HL-60 (cell line): Measurements from ENCODE around the gene PAK5.
A peak's percentile ranks its signal among the peaks of the same experiment; 100 is the strongest.

Experiments used
- DNase-seq, 2 experiments: peaks; one replicate each; pipeline ENCODE4 v3.0.0-alpha.2; 2010 to 2020; ENCODE audit warnings: low read depth in 1 of 2, low spot score in 1 of 2
- H3K27ac ChIP-seq: fragments of 250-450 bp; sonication (Bioruptor Pico); replicated peaks from 2 replicates; pipeline ENCODE4 v1.5.1; 2020; ENCODE audit warnings: mild to moderate bottlenecking, moderate library complexity
- H3K27me3 ChIP-seq: fragments of 250-450 bp; sonication (Bioruptor Pico); 2 replicates; pipeline ENCODE4 v1.5.1; 2021; ENCODE audit warnings: mild to moderate bottlenecking, moderate library complexity; ENCODE audit not compliant: insufficient read depth, poor library complexity, severe bottlenecking
- H3K4me3 ChIP-seq: replicated peaks from 2 replicates; pipeline ENCODE4 v1.5.1; 2011; ENCODE audit warnings: mild to moderate bottlenecking, control low read depth, low read length; ENCODE audit not compliant: insufficient read depth
- GABPA ChIP-seq: IDR thresholded peaks from 2 replicates; pipeline ENCODE4 v1.6.1; 2012; ENCODE audit warnings: low read depth
- POLR2AphosphoS5 ChIP-seq: IDR thresholded peaks from 2 replicates; pipeline ENCODE4 v1.6.1; 2012; ENCODE audit warnings: low read depth
- SPI1 ChIP-seq: IDR thresholded peaks from 2 replicates; pipeline ENCODE4 v1.6.1; 2012; ENCODE audit warnings: low read depth, mild to moderate bottlenecking, borderline replicate concordance
- TF ChIP-seq, protein P1 (sequence below): IDR thresholded peaks from one replicate; pipeline ENCODE4 v1.5.1; 2011; ENCODE audit warnings: low read length, control low read depth, inconsistent platforms; ENCODE audit not compliant: insufficient read depth
- TF ChIP-seq, protein P2 (sequence below): IDR thresholded peaks from 2 replicates; pipeline ENCODE4 v1.6.1; 2012; ENCODE audit warnings: low read depth; ENCODE audit not compliant: insufficient replicate concordance

Gene PAK5

GRCh38 chr20:9532069-9532838 lies 306.6 kb downstream of the PAK5 start:
- TF ChIP-seq POLR2AphosphoS5 (no peak), SPI1 (no peak), GABPA (no peak)
- TF ChIP-seq, protein P1, sequence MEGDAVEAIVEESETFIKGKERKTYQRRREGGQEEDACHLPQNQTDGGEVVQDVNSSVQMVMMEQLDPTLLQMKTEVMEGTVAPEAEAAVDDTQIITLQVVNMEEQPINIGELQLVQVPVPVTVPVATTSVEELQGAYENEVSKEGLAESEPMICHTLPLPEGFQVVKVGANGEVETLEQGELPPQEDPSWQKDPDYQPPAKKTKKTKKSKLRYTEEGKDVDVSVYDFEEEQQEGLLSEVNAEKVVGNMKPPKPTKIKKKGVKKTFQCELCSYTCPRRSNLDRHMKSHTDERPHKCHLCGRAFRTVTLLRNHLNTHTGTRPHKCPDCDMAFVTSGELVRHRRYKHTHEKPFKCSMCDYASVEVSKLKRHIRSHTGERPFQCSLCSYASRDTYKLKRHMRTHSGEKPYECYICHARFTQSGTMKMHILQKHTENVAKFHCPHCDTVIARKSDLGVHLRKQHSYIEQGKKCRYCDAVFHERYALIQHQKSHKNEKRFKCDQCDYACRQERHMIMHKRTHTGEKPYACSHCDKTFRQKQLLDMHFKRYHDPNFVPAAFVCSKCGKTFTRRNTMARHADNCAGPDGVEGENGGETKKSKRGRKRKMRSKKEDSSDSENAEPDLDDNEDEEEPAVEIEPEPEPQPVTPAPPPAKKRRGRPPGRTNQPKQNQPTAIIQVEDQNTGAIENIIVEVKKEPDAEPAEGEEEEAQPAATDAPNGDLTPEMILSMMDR: no peak
- TF ChIP-seq, protein P2, sequence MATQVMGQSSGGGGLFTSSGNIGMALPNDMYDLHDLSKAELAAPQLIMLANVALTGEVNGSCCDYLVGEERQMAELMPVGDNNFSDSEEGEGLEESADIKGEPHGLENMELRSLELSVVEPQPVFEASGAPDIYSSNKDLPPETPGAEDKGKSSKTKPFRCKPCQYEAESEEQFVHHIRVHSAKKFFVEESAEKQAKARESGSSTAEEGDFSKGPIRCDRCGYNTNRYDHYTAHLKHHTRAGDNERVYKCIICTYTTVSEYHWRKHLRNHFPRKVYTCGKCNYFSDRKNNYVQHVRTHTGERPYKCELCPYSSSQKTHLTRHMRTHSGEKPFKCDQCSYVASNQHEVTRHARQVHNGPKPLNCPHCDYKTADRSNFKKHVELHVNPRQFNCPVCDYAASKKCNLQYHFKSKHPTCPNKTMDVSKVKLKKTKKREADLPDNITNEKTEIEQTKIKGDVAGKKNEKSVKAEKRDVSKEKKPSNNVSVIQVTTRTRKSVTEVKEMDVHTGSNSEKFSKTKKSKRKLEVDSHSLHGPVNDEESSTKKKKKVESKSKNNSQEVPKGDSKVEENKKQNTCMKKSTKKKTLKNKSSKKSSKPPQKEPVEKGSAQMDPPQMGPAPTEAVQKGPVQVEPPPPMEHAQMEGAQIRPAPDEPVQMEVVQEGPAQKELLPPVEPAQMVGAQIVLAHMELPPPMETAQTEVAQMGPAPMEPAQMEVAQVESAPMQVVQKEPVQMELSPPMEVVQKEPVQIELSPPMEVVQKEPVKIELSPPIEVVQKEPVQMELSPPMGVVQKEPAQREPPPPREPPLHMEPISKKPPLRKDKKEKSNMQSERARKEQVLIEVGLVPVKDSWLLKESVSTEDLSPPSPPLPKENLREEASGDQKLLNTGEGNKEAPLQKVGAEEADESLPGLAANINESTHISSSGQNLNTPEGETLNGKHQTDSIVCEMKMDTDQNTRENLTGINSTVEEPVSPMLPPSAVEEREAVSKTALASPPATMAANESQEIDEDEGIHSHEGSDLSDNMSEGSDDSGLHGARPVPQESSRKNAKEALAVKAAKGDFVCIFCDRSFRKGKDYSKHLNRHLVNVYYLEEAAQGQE: no peak
- Histone ChIP-seq H3K4me3 (no peak overlapping the region), H3K27me3 (no peaks in the 10 kb centered on the region), H3K27ac (no peak overlapping the region)
- DNase-seq: no peak

- H3K27me3 ChIP-seq: no peaks in the 10 kb centered on the region
- TF ChIP-seq, protein P2: no peak
- no peak for TF ChIP-seq POLR2AphosphoS5
- no peak for TF ChIP-seq SPI1
- TF ChIP-seq, protein P1: no peak
- no peak for TF ChIP-seq GABPA
- no peak overlapping the region for H3K27ac ChIP-seq
- H3K4me3 ChIP-seq: no peak overlapping the region
- no peak for DNase-seq
These were observed 307.3 kb downstream of the PAK5 start for GRCh38 chr20:9531581-9531980.

GRCh38 chr20:9523636-9524035 lies 315.2 kb downstream of the PAK5 start:
- H3K27ac ChIP-seq: no peak overlapping the region
- TF ChIP-seq POLR2AphosphoS5: no peak
- peak; percentile 18; the same call in 1 of the 2 replicates for TF ChIP-seq SPI1
- peaks cover 8% of the 10 kb centered on the region for H3K27me3 ChIP-seq
- no peak overlapping the region for H3K4me3 ChIP-seq
- peak in 1 of 2 experiments; percentile 45 for DNase-seq

DNA sequence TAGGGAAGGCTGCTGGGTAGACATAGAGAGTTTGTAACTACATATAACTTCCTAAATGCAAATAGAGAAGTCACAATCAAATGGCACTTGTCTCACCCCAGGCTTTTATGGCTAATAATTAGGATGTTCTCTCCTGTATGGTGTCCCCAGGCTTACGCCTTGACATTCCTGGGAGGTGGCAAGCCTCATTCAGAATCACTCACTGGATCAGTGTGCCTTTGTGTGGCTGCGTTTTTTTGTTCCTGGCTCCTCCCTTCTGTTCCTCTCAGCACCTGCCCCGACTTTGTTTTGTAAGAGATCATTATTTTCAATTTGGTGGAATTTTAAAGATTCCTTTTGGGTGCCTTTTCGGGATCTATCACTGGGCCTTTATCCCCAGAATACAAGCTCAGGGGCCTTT lies 318.8 kb downstream of the PAK5 start:
- no peak for TF ChIP-seq SPI1
- no peak for TF ChIP-seq GABPA
- no peak for TF ChIP-seq POLR2AphosphoS5
- TF ChIP-seq, protein P1: no peak
- TF ChIP-seq, protein P2: no peak
- no peak overlapping the region for H3K4me3 ChIP-seq
- H3K27ac ChIP-seq: no peak overlapping the region
- H3K27me3 ChIP-seq: peaks cover 31% of the 10 kb centered on the region
- DNase-seq: no peak
